ENCODE data around the gene KIAA0825. TPM values are rescaled to one million over a fixed set of nuclear protein-coding genes. Genes with fewer than 3 reads are reported as not detected.
A peak's percentile ranks its signal among the peaks of the same experiment; 100 is the strongest.

Gene KIAA0825
- total and polyA plus RNA-seq, 2 experiments from 2014 or later: 1.7 to 1.8 TPM

- Histone ChIP-seq H3K36me3 (ENCODE audit: insufficient read depth) (no peaks in the 10 kb centered on the region), H2AFZ (no peak overlapping the region), H3K27me3 (ENCODE audit: insufficient read depth) (no peaks in the 10 kb centered on the region), H3F3A (replicated peaks; ENCODE audit: low read depth) (no peaks in the 10 kb centered on the region), H3K4me3 (no peak overlapping the region), H3K79me2 (replicated peaks; ENCODE audit: insufficient read depth) (no peaks in the 10 kb centered on the region), H3K4me2 (no peak overlapping the region), H4K20me1 (replicated peaks; ENCODE audit: insufficient read depth) (no peaks in the 10 kb centered on the region), H3K4me1 (ENCODE audit: insufficient read depth) (no peaks in the 10 kb centered on the region), H3K27ac (ENCODE audit: low read depth) (no peak overlapping the region), H3K9me2 (ENCODE audit: insufficient read depth) (no peaks in the 10 kb centered on the region)
- H3K27ac Mint-ChIP-seq: 0 out of 2 replicates have a peak overlapping the region, but pooled peaks have one; percentile 50
- peaks cover 19% of the 10 kb centered on the region for H3K4me1 Mint-ChIP-seq
- ATAC-seq (no peak), DNase-seq (ENCODE audit: low spot score) (no peak)
- TF ChIP-seq CREB1 (CRISPR knock-in tag; IDR thresholded peaks at IDR 0.05; ENCODE audit: low read depth): no peak
- TF ChIP-seq POLR2AphosphoS5 (IDR thresholded peaks at IDR 0.05; ENCODE audit: low read depth): no peak
- TF ChIP-seq NANOG (IDR thresholded peaks at IDR 0.05; ENCODE audit: borderline replicate concordance): no peak
- TF ChIP-seq STAT1 (IDR thresholded peaks at IDR 0.05; ENCODE audit: unreplicated experiment): no peak
- no peak for TF ChIP-seq JUNB (IDR thresholded peaks at IDR 0.05; ENCODE audit: unreplicated experiment)
- no peak for TF ChIP-seq ETS1 (IDR thresholded peaks at IDR 0.05)
- no peak for TF ChIP-seq REST (IDR thresholded peaks at IDR 0.05; ENCODE audit: unreplicated experiment)
- TF ChIP-seq ZNF331 (CRISPR knock-in tag; IDR thresholded peaks at IDR 0.05; ENCODE audit: low read depth): no peak
- no peak for TF ChIP-seq EZH2phosphoT487 (IDR thresholded peaks at IDR 0.05; ENCODE audit: unreplicated experiment)
- no peak for TF ChIP-seq EZH2 (IDR thresholded peaks at IDR 0.05; ENCODE audit: low read depth, unreplicated experiment)
- TF ChIP-seq ZNF462 (CRISPR knock-in tag; IDR thresholded peaks at IDR 0.05): no peak
- TF ChIP-seq ZNF114 (CRISPR knock-in tag; IDR thresholded peaks at IDR 0.05): no peak
- TF ChIP-seq CTCF (conservative IDR thresholded peaks at IDR 0.05; ENCODE audit: low read depth in 2 of 2): no peak
- no peaks in the 10 kb centered on the region for H3K36me3 Mint-ChIP-seq (ENCODE audit: low read depth)
- no peaks in the 10 kb centered on the region for H3K9me3 Mint-ChIP-seq
- H3K4me3 Mint-ChIP-seq: no peak overlapping the region
- no peaks in the 10 kb centered on the region for H3K27me3 Mint-ChIP-seq (ENCODE audit: insufficient read depth, low read depth, poor library complexity)
Observed at GRCh38 chr5:94403483-94403882, 214.9 kb downstream of the KIAA0825 start.

All from GM23338 (cell line).